HG02970 (cell line): ENCODE data around the gene ERICH2.
"Not testable (repeated sequence)": the region's sequence is repeated elsewhere in the genome, so short reads cannot be mapped to it uniquely, and the experiment has no call there.

ENCODE experiments used
- ATAC-seq: cut with Tn5 transposase; IDR thresholded peaks from one replicate; pipeline ENCODE4 v1.9.1; 2021; ENCODE audit warnings: mild to moderate bottlenecking, moderate library complexity, moderate number of reproducible peaks; ENCODE audit not compliant: unreplicated experiment, low FRiP score

ERICH2 gene

DNA sequence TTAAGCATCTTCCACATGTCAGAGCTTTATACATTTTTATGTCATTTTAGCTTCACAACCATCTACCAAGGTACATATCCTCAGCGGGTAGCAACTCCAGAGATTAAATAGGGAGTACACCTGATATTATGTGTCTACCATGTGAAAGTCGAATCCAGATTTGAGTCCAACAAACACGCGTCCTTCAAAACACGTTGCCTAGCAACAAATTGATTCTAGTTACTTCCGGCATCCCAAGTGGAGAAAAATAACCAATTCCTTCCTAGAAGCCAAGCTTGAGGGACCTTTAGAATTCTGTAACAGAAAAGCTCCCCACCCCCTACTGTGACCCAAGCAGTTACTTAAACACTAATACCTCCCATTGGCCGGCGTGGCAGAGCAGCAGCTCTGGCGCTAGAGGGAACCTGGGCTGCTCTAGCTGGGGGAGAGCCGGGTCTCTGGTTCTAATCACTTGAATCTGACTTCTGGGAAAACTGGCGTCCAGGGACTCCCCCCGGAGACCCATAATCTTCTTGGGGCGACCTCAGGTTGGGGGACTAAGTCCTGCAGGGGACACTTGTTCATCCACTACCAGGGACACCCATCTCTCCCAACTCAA, at the start of gene ERICH2:
Gene ERICH2, plus strand, starts transcription at position 371 of the 598 bp plus-strand sequence. CDS start 304 bp downstream, outside the sequence.
- ATAC-seq = peak; percentile 45

GRCh38 chr2:170721678-170722077, 48.5 kb upstream of the ERICH2 start:
- ATAC-seq = no peak

GRCh38 chr2:170722301-170722700, 47.9 kb upstream of the ERICH2 start:
- no peak for ATAC-seq

DNA sequence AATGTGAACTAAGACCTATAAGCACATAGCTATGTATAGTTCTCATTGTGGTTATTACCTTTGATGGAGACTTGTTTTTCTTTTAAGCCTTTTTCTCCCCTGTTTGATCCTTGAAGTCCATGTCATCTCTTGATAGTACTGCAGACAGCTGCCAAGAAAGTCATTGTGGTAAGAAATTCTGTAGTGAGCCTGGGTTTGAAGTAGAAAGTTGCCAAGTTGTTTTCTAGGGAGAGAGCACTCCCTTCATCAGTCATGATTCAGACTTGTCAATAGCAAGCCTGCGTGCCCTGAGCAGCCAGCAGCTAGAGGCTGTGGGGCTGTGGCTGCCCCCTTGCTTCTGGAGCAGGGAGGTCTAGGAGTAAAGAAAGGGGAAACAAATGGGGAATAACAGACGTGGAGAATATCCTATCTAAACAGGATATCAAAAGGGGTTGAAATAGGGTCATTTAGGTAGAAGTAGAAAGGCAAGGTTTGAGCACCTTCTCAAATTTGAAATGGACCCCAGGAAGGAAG, 46.7 kb upstream of the ERICH2 start:
- no peak for ATAC-seq

GRCh38 chr2:170733798-170734600, 36.2 kb upstream of the ERICH2 start:
- no peak for ATAC-seq

DNA sequence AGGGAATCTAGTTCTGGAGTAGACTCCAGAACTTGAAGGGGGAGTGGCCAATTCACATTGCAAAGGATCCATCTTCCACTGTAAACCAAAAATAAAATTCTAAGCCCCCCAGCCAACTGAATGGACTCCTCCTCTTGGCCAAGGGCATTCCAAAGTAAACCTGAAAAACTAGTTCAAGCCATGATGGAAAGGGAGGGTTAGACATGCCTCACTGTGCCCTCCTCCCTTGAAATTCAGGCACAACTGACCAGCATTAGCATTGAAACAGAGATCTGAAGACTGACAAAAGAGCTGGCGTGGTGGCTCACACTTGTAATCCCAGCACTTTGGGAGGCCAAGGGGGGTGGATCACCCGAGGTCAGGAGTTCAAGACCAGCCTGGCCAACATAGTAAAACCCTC, 35.6 kb upstream of the ERICH2 start:
- not testable (repeated sequence) for ATAC-seq

GRCh38 chr2:170736628-170737027, 33.5 kb upstream of the ERICH2 start:
- no peak for ATAC-seq

DNA sequence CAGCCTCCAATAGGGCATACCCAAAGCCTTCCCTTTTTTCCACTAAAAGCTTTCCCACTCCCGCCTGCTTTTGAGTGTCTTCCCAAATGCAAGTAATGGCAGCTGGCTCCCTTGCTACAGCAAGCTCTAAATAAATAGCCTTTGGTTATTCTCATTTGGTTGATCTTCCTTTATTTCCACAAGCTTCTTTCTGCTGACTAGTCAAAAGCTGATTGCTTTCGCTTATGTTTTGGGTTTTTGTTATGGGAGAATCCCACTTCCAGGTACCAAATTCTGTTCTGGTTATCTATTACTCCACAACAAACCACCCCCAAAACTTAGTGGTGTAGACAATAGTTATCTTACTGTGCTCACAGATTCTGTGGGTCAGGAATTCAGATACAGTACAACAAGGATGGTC, 32.8 kb upstream of the ERICH2 start:
- ATAC-seq = no peak

DNA sequence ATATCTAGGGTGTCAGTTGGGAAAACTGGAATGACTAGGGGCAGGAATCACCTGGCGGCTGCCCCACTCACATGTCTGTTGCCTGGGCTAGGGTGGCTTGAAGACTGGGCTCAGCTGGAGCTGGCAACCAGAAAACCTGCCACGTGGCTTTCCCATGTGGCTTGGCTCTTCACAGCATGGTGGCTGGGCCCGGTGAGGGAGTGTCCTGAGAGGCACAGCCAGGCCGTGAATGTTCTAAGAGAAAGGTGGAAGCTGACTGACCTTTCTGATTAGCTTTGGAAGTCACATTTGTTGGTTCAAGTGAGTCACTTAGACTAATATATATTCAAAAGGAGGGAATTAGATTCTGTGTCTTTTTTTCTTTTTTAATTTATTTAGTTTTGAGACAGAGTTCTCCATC, 32.4 kb upstream of the ERICH2 start:
- ATAC-seq = no peak

GRCh38 chr2:170739048-170739447, 31.1 kb upstream of the ERICH2 start:
- no peak for ATAC-seq

GRCh38 chr2:170739507-170740046, 30.6 kb upstream of the ERICH2 start:
- no peak for ATAC-seq

GRCh38 chr2:170740660-170741059, 29.5 kb upstream of the ERICH2 start:
- ATAC-seq = no peak

GRCh38 chr2:170742000-170742399, 28.2 kb upstream of the ERICH2 start:
- ATAC-seq = no peak

GRCh38 chr2:170742896-170743529, 27.2 kb upstream of the ERICH2 start:
- ATAC-seq = no peak

GRCh38 chr2:170743530-170744239, 26.5 kb upstream of the ERICH2 start:
- ATAC-seq = no peak

DNA sequence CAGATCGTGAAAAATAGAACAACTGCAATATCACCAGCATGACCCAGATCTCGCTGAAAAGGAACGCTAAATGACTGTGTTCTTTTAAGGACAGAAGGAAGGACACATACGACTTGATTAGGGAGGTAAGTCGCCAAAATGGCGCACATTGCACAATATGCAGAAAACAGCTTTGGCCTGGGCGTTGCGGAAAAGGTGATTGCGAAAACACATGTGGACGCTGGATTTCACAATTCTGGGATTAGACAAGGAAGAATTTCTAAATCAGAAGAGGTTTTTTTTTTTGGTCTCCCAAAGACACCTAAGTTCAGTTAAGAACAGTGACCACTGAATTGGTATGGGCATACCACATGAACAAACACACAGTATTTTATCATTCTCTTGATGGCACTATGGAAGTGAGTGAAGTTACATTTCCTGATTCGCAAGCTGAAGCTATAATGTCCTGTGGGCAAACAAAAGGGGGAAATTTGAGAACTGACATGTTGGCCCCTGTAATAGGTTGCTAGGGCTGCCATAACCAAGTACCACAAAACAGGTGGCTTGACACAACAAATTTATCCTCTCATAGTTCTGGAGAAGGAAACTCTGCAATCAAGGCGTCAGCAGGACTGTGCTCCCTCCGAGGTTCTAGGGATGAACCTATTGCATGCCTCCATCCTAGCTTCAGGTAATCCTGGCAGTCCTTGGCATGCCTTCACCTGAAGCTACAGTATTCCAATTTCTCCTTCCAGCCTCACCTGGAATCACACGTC, 25.8 kb upstream of the ERICH2 start:
- no peak for ATAC-seq

DNA sequence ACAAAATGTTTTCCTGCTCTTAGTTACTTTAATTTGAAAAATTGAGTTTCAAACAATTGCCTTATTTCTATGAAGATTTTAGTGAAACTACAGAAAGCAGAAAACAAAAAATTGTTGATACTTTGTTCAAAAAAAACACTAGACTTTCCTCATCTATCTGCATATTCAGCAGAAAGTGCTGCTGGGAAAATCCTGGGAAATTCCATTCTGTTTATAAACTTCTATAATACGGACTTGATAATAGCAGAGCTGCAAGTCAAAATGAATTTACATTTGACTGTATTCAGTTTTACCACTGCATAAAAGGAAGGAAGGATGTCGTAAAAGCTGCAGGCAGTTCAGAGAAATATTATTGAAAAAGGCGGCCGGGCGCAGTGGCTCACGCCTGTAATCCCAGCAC, 24.9 kb upstream of the ERICH2 start:
- no peak for ATAC-seq

DNA sequence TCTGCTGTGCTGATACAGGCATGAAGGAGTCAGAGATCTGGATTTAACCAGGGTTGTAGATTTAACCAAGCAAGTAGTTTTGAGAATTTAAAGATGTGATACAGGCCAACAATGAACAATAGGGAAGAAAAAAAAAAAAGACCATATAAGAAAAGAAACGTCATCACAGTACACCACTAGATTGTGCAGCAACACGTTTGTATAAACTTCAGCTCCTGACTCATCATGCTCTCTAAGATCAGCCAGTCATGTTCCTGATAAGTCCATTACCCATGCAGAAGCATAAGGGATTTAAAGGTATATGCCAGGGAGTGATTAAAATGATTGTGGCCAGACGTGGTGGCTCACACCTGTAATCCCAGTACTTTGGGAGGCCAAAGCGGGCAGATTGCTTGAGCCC, 22.3 kb upstream of the ERICH2 start:
- ATAC-seq = no peak

- ATAC-seq = not testable (repeated sequence)
These were observed 18.6 kb upstream of the ERICH2 start for GRCh38 chr2:170751555-170751954.

GRCh38 chr2:170761572-170761971, 8.6 kb upstream of the ERICH2 start:
- ATAC-seq = no peak
